H1 (cell line): ENCODE data around the gene DEDD2. TPM values are rescaled to one million over a fixed set of nuclear protein-coding genes. Genes with fewer than 3 reads are reported as not detected.

ENCODE experiments used
- CTCF ChIA-PET: fragments of 300-600 bp; sonication (Branson Sonifier 250); formaldehyde crosslinking; loops from one replicate; lab custom pipeline; 2021; ENCODE audit not compliant: partially characterized antibody; lab: Charles Lee
- POLR2A ChIA-PET: fragments of 300-600 bp; sonication (Branson Sonifier 250); formaldehyde crosslinking; loops from one replicate; lab custom pipeline; 2021; ENCODE audit warnings: inconsistent platforms; ENCODE audit not compliant: partially characterized antibody; lab: Charles Lee
- DNase-seq, 2 experiments: peaks; one replicate each; pipeline versions ENCODE4 v3.0.0 to v3.0.0-alpha.2; 2010 to 2022; ENCODE audit warnings: low spot score in 2 of 2, low read depth in 1 of 2, mixed read lengths in 1 of 2
- FAIRE-seq: peaks from 2 replicates; lab custom pipeline; 2011; peaks lifted over from hg19 to GRCh38; lab: Jason Lieb, UNC
- H2AFZ ChIP-seq: 2 replicates; pipeline ENCODE4 v1.8.1; 2012; ENCODE audit warnings: low read length, inconsistent platforms
- H2AK5ac ChIP-seq: 2 replicates; pipeline ENCODE4 v1.6.1; 2013; ENCODE audit warnings: low read depth, low read length
- H2BK120ac ChIP-seq: replicated peaks from 2 replicates; pipeline ENCODE3; 2013; ENCODE audit warnings: low read depth, low read length, inconsistent platforms
- H2BK12ac ChIP-seq: 2 replicates; pipeline ENCODE4 v1.6.1; 2013; ENCODE audit warnings: low read depth, low read length
- H2BK15ac ChIP-seq: 2 replicates; pipeline ENCODE4 v1.6.1; 2013; ENCODE audit warnings: low read length
- H2BK20ac ChIP-seq: 2 replicates; pipeline ENCODE4 v1.6.1; 2013; ENCODE audit warnings: low read length
- H2BK5ac ChIP-seq: 2 replicates; pipeline ENCODE4 v1.6.1; 2013; ENCODE audit warnings: low read depth, low read length
- H3K14ac ChIP-seq: 2 replicates; pipeline ENCODE4 v1.6.1; 2013; ENCODE audit warnings: inconsistent platforms; ENCODE audit not compliant: insufficient read length
- H3K18ac ChIP-seq: 2 replicates; pipeline ENCODE4 v1.6.1; 2013; ENCODE audit warnings: low read length; ENCODE audit errors: extremely low read depth
- H3K23ac ChIP-seq: 2 replicates; pipeline ENCODE4 v1.6.1; 2013; ENCODE audit warnings: inconsistent platforms; ENCODE audit not compliant: insufficient read length
- H3K23me2 ChIP-seq: 2 replicates; pipeline ENCODE4 v1.6.1; 2013; ENCODE audit warnings: low read depth, low read length
- H3K27ac ChIP-seq: 2 replicates; pipeline ENCODE4 v1.6.1; 2011; ENCODE audit warnings: low read depth, low read length, inconsistent platforms
- H3K27me3 ChIP-seq, 4 experiments: replicated peaks in 1 of 4; 1 replicate in 1 of 4; 2 replicates in 3 of 4; pipeline versions ENCODE4 v1.6.1 to v1.8.1; 2011 to 2013; ENCODE audit warnings: low read length in 3 of 4, mild to moderate bottlenecking in 3 of 4, inconsistent platforms in 2 of 4, mixed read lengths in 2 of 4, moderate library complexity in 1 of 4; ENCODE audit not compliant: control insufficient read depth in 3 of 4, insufficient read depth in 3 of 4; ENCODE audit errors: extremely low read depth in 1 of 4
- H3K36me3 ChIP-seq, 4 experiments: 2 replicates each; pipeline versions ENCODE4 v1.6.1 to v1.8.1; 2011 to 2013; ENCODE audit warnings: mild to moderate bottlenecking in 4 of 4, low read length in 3 of 4, moderate library complexity in 2 of 4, control low read depth in 1 of 4, inconsistent platforms in 1 of 4; ENCODE audit not compliant: insufficient read depth in 4 of 4, control insufficient read depth in 2 of 4
- H3K4ac ChIP-seq: replicated peaks from 2 replicates; pipeline ENCODE3; 2013; ENCODE audit warnings: low read length, low read depth, mixed read lengths, inconsistent platforms; ENCODE audit not compliant: insufficient read length
- H3K4me1 ChIP-seq, 4 experiments: replicated peaks in 1 of 4; 1 replicate in 1 of 4; 2 replicates in 3 of 4; pipeline versions ENCODE4 v1.6.1 to v1.8.1; 2011 to 2013; ENCODE audit warnings: low read length in 3 of 4, inconsistent platforms in 2 of 4, mixed read lengths in 1 of 4; ENCODE audit not compliant: insufficient read depth in 4 of 4, control insufficient read depth in 3 of 4
- H3K4me2 ChIP-seq, 2 experiments: 2 replicates each; pipeline versions ENCODE4 v1.6.1 to v1.8.1; 2011 to 2013; ENCODE audit warnings: low read depth in 2 of 2, low read length in 2 of 2, control low read depth in 1 of 2, inconsistent platforms in 1 of 2, mild to moderate bottlenecking in 1 of 2; ENCODE audit not compliant: insufficient read depth in 1 of 2
- H3K4me3 ChIP-seq, 4 experiments: fragments of 200-600, 300-600 bp in 1 of 4; sonication (generic), shearing (Covaris generic), sonication (Bioruptor Twin) in 1 of 4; 2 replicates each; pipeline versions ENCODE4 v1.5.1 to v1.8.1; 2011 to 2016; ENCODE audit warnings: low read length in 4 of 4, low read depth in 3 of 4, control low read depth in 2 of 4, inconsistent platforms in 2 of 4, mild to moderate bottlenecking in 2 of 4, mixed read lengths in 1 of 4, moderate library complexity in 1 of 4; ENCODE audit not compliant: insufficient read depth in 2 of 4; ENCODE audit errors: extremely low read depth in 1 of 4
- H3K56ac ChIP-seq: replicated peaks from 2 replicates; pipeline ENCODE3; 2013; ENCODE audit warnings: low read depth, mild to moderate bottlenecking, mixed read lengths, low read length, inconsistent platforms; ENCODE audit not compliant: insufficient read length
- H3K79me1 ChIP-seq: 2 replicates; pipeline ENCODE4 v1.6.1; 2013; ENCODE audit warnings: low read depth, low read length, control low read depth
- H3K79me2 ChIP-seq, 2 experiments: 2 replicates each; pipeline versions ENCODE4 v1.6.1 to v1.8.1; 2012 to 2013; ENCODE audit warnings: low read length in 2 of 2, mild to moderate bottlenecking in 2 of 2, inconsistent platforms in 1 of 2; ENCODE audit not compliant: insufficient read depth in 2 of 2, control insufficient read depth in 1 of 2
- H3K9ac ChIP-seq, 4 experiments: replicated peaks in 1 of 4; 1 replicate in 1 of 4; 2 replicates in 3 of 4; pipeline versions ENCODE4 v1.6.1 to v1.8.1; 2011 to 2013; ENCODE audit warnings: low read depth in 3 of 4, low read length in 3 of 4, control low read depth in 2 of 4, mild to moderate bottlenecking in 2 of 4, moderate library complexity in 2 of 4, inconsistent platforms in 1 of 4; ENCODE audit errors: extremely low read depth in 1 of 4
- H3K9me3 ChIP-seq, 2 experiments: 2 replicates each; pipeline versions ENCODE4 v1.6.1 to v1.8.1; 2012 to 2013; ENCODE audit warnings: mild to moderate bottlenecking in 2 of 2, moderate library complexity in 2 of 2, control low read depth in 1 of 2, inconsistent platforms in 1 of 2, low read depth in 1 of 2, low read length in 1 of 2, mixed read lengths in 1 of 2; ENCODE audit not compliant: insufficient read depth in 2 of 2
- H4K20me1 ChIP-seq, 2 experiments: replicated peaks in 1 of 2; 2 replicates each; pipeline versions ENCODE3 to v1.8.1; 2011 to 2013; ENCODE audit warnings: inconsistent platforms in 2 of 2, low read length in 2 of 2, mild to moderate bottlenecking in 1 of 2; ENCODE audit not compliant: insufficient read depth in 2 of 2, control insufficient read depth in 1 of 2
- H4K5ac ChIP-seq: 2 replicates; pipeline ENCODE4 v1.6.1; 2013; ENCODE audit warnings: low read length, low read depth, mixed read lengths, inconsistent platforms; ENCODE audit not compliant: insufficient read length
- H4K8ac ChIP-seq: 2 replicates; pipeline ENCODE4 v1.8.0; 2013; ENCODE audit warnings: mild to moderate bottlenecking, moderate library complexity, low read length, inconsistent platforms; ENCODE audit not compliant: insufficient read depth; ENCODE audit errors: extremely low read depth
- H4K91ac ChIP-seq: replicated peaks from 2 replicates; pipeline ENCODE3; 2013; ENCODE audit warnings: low read length, mixed read lengths, inconsistent platforms; ENCODE audit not compliant: insufficient read length
- BRCA1 ChIP-seq: IDR thresholded peaks from 2 replicates; pipeline ENCODE4 v1.6.1; 2012; ENCODE audit warnings: low read depth, low read length, improper control_type of control experiment
- EGR1 ChIP-seq: IDR thresholded peaks from 2 replicates; pipeline ENCODE4 v1.6.1; 2011; ENCODE audit warnings: low read depth, low read length, borderline replicate concordance
- GTF2F1 ChIP-seq: IDR thresholded peaks from 2 replicates; pipeline ENCODE4 v1.6.1; 2012; ENCODE audit warnings: low read depth, low read length, improper control_type of control experiment, borderline replicate concordance
- HDAC2 ChIP-seq, 2 experiments: fragments of 300-600 bp in 1 of 2; sonication (generic) in 1 of 2; IDR thresholded peaks; 2 replicates each; pipeline ENCODE4 v1.6.1; 2011 to 2012; ENCODE audit warnings: low read depth in 2 of 2, low read length in 2 of 2, mild to moderate bottlenecking in 2 of 2, moderate library complexity in 2 of 2, borderline replicate concordance in 1 of 2, inconsistent platforms in 1 of 2
- RAD21 ChIP-seq, 2 experiments: IDR thresholded peaks in 1 of 2; conservative IDR thresholded peaks in 1 of 2; 2 replicates each; pipeline ENCODE4 v1.6.1; 2011; ENCODE audit warnings: low read depth in 2 of 2, low read length in 2 of 2, improper control_type of control experiment in 1 of 2, inconsistent platforms in 1 of 2, mild to moderate bottlenecking in 1 of 2, moderate library complexity in 1 of 2
- RFX5 ChIP-seq: IDR thresholded peaks from 2 replicates; pipeline ENCODE4 v1.6.1; 2011; ENCODE audit warnings: low read depth, low read length, improper control_type of control experiment, borderline replicate concordance
- SIN3A ChIP-seq, 2 experiments: IDR thresholded peaks in 1 of 2; conservative IDR thresholded peaks in 1 of 2; 2 replicates each; pipeline ENCODE4 v1.6.1; 2011 to 2012; ENCODE audit warnings: low read length in 2 of 2, improper control_type of control experiment in 1 of 2, low read depth in 1 of 2, mild to moderate bottlenecking in 1 of 2
- SRF ChIP-seq: IDR thresholded peaks from 2 replicates; pipeline ENCODE4 v1.6.1; 2011; ENCODE audit warnings: mild to moderate bottlenecking, low read depth, low read length, moderate library complexity
- TAF1 ChIP-seq: IDR thresholded peaks from 2 replicates; pipeline ENCODE4 v1.6.1; 2011; ENCODE audit warnings: mild to moderate bottlenecking, low read depth, low read length
- ZNF274 ChIP-seq: IDR thresholded peaks from 2 replicates; pipeline ENCODE4 v1.7.0; 2012; ENCODE audit warnings: low read length, borderline replicate concordance; ENCODE audit errors: extremely low read depth
- WGBS, 2 experiments: shearing (Covaris generic) in 1 of 2; methylation state at CpG; one replicate each; pipeline versions ENCODE4 v1.1.6 to v1.1.7; 2013 to 2015; ENCODE audit warnings: low lambda C conversion rate in 2 of 2, mixed read lengths in 2 of 2, inconsistent platforms in 1 of 2, low coverage in 1 of 2, missing lambda C conversion rate in 1 of 2; ENCODE audit not compliant: insufficient replicate concordance in 2 of 2, insufficient coverage in 1 of 2, insufficient read length in 1 of 2; ENCODE audit errors: extremely low coverage in 1 of 2, missing lambda C conversion rate in 1 of 2; 5-methylcytosine and 5-hydroxymethylcytosine counted together
- polyA plus RNA-seq, 7 experiments: library from polyadenylated mRNA; depleted of rRNA in 3 of 7; stranded (reverse) in 5 of 7; unstranded in 2 of 7; fragments of >200 nt in 5 of 7; fragments of 200-250 nt in 2 of 7; gene quantifications; 1 replicate in 5 of 7; 2 replicates in 1 of 7; 4 replicates in 1 of 7; pipeline versions ENCODE4 v1.2.1 to v1.2.3, GENCODE V29; 2011 to 2013; ENCODE audit warnings: missing spikeins in 2 of 7, mixed read lengths in 2 of 7
- total RNA-seq: library from RNA; stranded (reverse); fragmentation: NEBNext Ultra II Directional; extraction: Animal tissue kit (Norgen Biotek cat#: 25700); gene quantifications from 2 replicates; pipeline ENCODE4 v1.2.1, GENCODE V29; 2021
- TF ChIP-seq, protein P1 (sequence below): IDR thresholded peaks from 2 replicates; pipeline ENCODE4 v1.6.1; 2012; ENCODE audit warnings: inconsistent platforms
- TF ChIP-seq, protein P2 (sequence below): IDR thresholded peaks from 2 replicates; pipeline ENCODE4 v1.6.1; 2011; ENCODE audit warnings: low read depth, mild to moderate bottlenecking, low read length; ENCODE audit not compliant: insufficient read depth

The DEDD2 gene
- total and polyA plus RNA-seq, 2 of the 8 experiments (the other 6 are each of a cell fraction or from before 2014, with no cell fraction given), result 37.8 to 65.0 TPM

DNA sequence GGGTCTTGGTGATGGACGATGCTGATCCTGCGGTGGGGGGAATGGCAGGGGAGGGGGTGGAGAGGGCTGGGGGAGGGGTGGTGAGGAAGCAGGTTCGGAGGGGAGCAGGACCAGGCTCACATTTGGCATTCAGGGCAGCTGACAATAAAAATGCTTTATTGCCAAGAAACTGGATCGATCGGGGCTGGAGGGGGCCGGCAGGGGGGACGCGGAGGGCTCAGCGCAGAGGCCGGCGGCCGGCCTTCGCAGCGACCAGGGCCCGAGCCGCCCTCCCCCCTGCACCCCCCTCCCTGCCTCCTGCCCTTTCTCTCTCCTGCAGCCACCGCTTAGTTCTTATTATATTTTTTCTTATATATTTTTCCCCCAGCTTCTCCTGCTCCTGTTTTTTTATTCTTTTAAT lies 67.1 kb downstream of the DEDD2 start:
- H3K56ac ChIP-seq, result no peak overlapping the region
- H2AFZ ChIP-seq, result no peak overlapping the region
- H4K8ac ChIP-seq, result no peak overlapping the region
- no peak overlapping the region for H2BK120ac ChIP-seq
- no peaks in the 10 kb centered on the region for H3K36me3 ChIP-seq
- no peak overlapping the region for H3K14ac ChIP-seq
- peak overlapping the region; percentile 86; the same call in 1 of the 2 replicates for H2BK12ac ChIP-seq
- H3K27me3 ChIP-seq, result peaks cover 0 to 10% (median 9%) of the 10 kb centered on the region in 4 experiments; a peak in 3 of 7 replicates
- H3K9ac ChIP-seq, result no peak overlapping the region
- POLR2A ChIA-PET, result no interaction called here
- H2AK5ac ChIP-seq, result no peak overlapping the region
- H3K9me3 ChIP-seq, result no peaks in the 10 kb centered on the region
- H3K27ac ChIP-seq, result no peak overlapping the region
- no peak overlapping the region for H4K5ac ChIP-seq
- no peak for DNase-seq
- no peaks in the 10 kb centered on the region for H3K79me1 ChIP-seq
- H2BK20ac ChIP-seq, result no peak overlapping the region
- peaks cover 0 to 34% (median 19%) of the 10 kb centered on the region in 4 experiments; a peak in 6 of 7 replicates for H3K4me1 ChIP-seq
- H3K4me3 ChIP-seq, result no peak overlapping the region
- peaks cover 0 to 2% of the 10 kb centered on the region in 2 experiments for H4K20me1 ChIP-seq
- CTCF ChIA-PET, result interaction anchor here (0.5 to 2.0 kb wide), 5 partner anchors 16 to 116 kb away, joined by 3 to 5 read pairs (median 3); partner anchors contain the start of gene POU2F2
- FAIRE-seq, result no peak
- H3K23me2 ChIP-seq, result no peaks in the 10 kb centered on the region; the same call in 1 of the 2 replicates
- H3K4me2 ChIP-seq, result peak overlapping the region in 1 of 2 experiments; percentile 6; a peak in 1 of 4 replicates
- H2BK5ac ChIP-seq, result no peak overlapping the region
- H3K18ac ChIP-seq, result peak overlapping the region; percentile 78; the same call in 1 of the 2 replicates
- H3K79me2 ChIP-seq, result no peaks in the 10 kb centered on the region
- no CpG with 5 or more reads among the region's 17 CpGs for WGBS, 2 experiments
- H3K23ac ChIP-seq, result no peak overlapping the region
- no peak overlapping the region for H2BK15ac ChIP-seq
- no peak overlapping the region for H3K4ac ChIP-seq
- H4K91ac ChIP-seq, result no peak overlapping the region
- TF ChIP-seq GTF2F1, result no peak
- no peak for TF ChIP-seq ZNF274
- TF ChIP-seq SIN3A (conservative IDR thresholded peaks at IDR 0.05 in 1 of 2, IDR thresholded peaks at IDR 0.05 in 1 of 2; ENCODE audit: low read depth in 1 of 2, low read length in 2 of 2), result no peak
- no peak for TF ChIP-seq SRF
- TF ChIP-seq, protein P1, sequence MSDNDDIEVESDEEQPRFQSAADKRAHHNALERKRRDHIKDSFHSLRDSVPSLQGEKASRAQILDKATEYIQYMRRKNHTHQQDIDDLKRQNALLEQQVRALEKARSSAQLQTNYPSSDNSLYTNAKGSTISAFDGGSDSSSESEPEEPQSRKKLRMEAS, result no peak
- TF ChIP-seq BRCA1, result no peak
- TF ChIP-seq EGR1, result no peak
- TF ChIP-seq RFX5, result no peak
- no peak for TF ChIP-seq RAD21 (IDR thresholded peaks at IDR 0.05 in 1 of 2, conservative IDR thresholded peaks at IDR 0.05 in 1 of 2; ENCODE audit: low read depth in 2 of 2, low read length in 2 of 2)
- TF ChIP-seq HDAC2 (IDR thresholded peaks at IDR 0.05; ENCODE audit: borderline replicate concordance in 1 of 2, low read depth in 2 of 2, low read length in 2 of 2), result no peak
- TF ChIP-seq, protein P2, sequence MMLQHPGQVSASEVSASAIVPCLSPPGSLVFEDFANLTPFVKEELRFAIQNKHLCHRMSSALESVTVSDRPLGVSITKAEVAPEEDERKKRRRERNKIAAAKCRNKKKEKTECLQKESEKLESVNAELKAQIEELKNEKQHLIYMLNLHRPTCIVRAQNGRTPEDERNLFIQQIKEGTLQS, result no peak
- no peak for TF ChIP-seq TAF1
